MM.1S (cell line): ENCODE measurements around the gene C1QTNF4.

Source experiments
- EZH2phosphoT487 ChIP-seq: fragments of 300-600 bp; sonication (generic); IDR thresholded peaks from 2 replicates; pipeline ENCODE4 v1.6.1; 2018; ENCODE audit warnings: antibody characterized with exemption, low read length
- TF ChIP-seq, protein P1 (sequence below): fragments of 300-600 bp; sonication (generic); IDR thresholded peaks from 2 replicates; pipeline ENCODE4 v1.5.1; 2016; ENCODE audit warnings: antibody characterized with exemption, low read length, mixed read lengths

DNA sequence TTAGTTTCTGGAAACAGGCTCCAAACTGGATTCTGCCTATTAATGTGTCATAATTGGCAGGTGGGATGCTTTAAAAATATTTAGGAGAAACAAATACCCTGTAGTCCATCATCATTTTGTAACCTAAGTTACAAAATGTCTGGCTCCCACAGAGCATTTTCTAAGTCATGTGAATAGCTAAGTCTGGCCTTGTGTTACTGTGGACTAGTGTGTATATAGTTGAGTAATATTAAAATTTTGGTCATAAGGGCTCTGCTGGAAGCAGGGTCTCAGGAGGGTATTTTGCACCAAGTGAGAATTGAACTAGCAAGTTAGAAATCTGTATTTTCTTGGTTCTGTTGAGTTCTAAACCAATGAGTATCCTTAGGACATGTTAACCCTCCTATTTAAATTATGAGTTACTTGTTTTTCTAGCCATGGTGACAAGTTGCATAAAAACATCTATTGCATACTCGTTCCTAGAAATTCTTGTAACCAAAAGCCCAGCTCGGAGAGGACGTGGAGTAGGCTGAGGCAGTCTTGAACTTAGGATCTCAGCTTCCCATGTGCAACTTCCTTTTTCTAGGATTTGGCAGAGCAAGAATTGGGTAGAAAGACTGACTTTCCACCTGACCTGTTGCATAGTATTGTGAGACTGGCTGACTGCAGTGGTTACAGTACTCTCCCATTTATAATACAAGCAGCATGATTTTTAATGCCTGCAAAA, 23.4 kb downstream of the C1QTNF4 start:
- TF ChIP-seq, protein P1, sequence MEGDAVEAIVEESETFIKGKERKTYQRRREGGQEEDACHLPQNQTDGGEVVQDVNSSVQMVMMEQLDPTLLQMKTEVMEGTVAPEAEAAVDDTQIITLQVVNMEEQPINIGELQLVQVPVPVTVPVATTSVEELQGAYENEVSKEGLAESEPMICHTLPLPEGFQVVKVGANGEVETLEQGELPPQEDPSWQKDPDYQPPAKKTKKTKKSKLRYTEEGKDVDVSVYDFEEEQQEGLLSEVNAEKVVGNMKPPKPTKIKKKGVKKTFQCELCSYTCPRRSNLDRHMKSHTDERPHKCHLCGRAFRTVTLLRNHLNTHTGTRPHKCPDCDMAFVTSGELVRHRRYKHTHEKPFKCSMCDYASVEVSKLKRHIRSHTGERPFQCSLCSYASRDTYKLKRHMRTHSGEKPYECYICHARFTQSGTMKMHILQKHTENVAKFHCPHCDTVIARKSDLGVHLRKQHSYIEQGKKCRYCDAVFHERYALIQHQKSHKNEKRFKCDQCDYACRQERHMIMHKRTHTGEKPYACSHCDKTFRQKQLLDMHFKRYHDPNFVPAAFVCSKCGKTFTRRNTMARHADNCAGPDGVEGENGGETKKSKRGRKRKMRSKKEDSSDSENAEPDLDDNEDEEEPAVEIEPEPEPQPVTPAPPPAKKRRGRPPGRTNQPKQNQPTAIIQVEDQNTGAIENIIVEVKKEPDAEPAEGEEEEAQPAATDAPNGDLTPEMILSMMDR = no peak
- no peak for TF ChIP-seq EZH2phosphoT487
